Epithelial cell of esophagus (primary cell): ENCODE results near the gene TAS2R16.

Source experiments
- DNase-seq: peaks from one replicate; pipeline ENCODE4 v3.0.0; 2010; ENCODE audit warnings: low read depth
- H3K4me3 ChIP-seq: 2 replicates; pipeline ENCODE4 v1.5.1; 2011; ENCODE audit warnings: mild to moderate bottlenecking, low read length, control low read depth
- TF ChIP-seq, protein P1 (sequence below): IDR thresholded peaks from 2 replicates; pipeline ENCODE4 v1.5.1; 2011; ENCODE audit warnings: low read depth, mild to moderate bottlenecking, low read length, control low read depth, inconsistent platforms; ENCODE audit not compliant: insufficient read depth; ENCODE audit errors: missing control alignments

Gene TAS2R16

GRCh38 chr7:123003539-123004126 is 8.1 kb upstream of the TAS2R16 start:
- DNase-seq = no peak

DNA sequence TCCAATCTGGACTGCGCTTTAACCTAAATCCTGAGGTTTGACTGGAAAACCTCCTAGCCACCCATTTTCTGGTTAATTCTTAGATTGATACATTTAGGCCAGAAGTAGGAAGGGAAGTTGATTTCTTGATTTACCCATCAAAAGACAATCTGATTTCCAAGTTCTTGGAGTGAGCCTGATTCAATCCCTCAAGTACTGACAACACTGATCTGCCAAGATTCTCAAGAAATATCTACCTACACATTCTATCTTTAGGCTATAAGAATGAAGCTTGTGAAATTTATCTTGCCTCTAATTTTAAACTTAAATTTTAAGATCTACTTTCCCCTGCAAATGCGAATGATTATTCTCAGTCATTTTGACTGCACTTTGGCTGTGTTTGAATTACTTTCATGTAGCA is 5.9 kb downstream of the TAS2R16 start:
- no peak for DNase-seq
- no peak overlapping the region for H3K4me3 ChIP-seq
- TF ChIP-seq, protein P1, sequence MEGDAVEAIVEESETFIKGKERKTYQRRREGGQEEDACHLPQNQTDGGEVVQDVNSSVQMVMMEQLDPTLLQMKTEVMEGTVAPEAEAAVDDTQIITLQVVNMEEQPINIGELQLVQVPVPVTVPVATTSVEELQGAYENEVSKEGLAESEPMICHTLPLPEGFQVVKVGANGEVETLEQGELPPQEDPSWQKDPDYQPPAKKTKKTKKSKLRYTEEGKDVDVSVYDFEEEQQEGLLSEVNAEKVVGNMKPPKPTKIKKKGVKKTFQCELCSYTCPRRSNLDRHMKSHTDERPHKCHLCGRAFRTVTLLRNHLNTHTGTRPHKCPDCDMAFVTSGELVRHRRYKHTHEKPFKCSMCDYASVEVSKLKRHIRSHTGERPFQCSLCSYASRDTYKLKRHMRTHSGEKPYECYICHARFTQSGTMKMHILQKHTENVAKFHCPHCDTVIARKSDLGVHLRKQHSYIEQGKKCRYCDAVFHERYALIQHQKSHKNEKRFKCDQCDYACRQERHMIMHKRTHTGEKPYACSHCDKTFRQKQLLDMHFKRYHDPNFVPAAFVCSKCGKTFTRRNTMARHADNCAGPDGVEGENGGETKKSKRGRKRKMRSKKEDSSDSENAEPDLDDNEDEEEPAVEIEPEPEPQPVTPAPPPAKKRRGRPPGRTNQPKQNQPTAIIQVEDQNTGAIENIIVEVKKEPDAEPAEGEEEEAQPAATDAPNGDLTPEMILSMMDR = no peak

More at GRCh38 chr7:123003539-123004126, 8.1 kb upstream of the TAS2R16 start:
- H3K4me3 ChIP-seq = no peak overlapping the region
- TF ChIP-seq, protein P1 = no peak

DNA sequence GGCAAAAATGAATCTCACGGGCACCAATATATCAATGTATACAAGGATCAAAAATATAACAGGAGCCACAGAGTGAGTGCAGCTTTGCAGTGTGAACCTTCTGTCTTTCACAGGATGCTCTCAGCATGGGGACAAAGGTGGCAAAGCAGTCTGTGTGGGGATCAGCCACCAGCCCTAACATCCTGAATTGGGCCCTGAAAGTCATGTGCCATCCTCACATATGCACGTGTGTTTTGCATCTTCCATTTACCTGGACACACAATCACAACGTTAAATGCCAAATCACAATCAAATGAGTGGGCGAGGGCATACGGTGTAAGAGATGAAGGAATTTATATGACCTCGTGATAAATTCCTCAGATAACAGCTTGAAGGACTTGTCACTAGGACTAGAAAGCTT is 6.5 kb downstream of the TAS2R16 start:
- H3K4me3 ChIP-seq = no peak overlapping the region
- TF ChIP-seq, protein P1 = no peak
- DNase-seq = no peak

DNA sequence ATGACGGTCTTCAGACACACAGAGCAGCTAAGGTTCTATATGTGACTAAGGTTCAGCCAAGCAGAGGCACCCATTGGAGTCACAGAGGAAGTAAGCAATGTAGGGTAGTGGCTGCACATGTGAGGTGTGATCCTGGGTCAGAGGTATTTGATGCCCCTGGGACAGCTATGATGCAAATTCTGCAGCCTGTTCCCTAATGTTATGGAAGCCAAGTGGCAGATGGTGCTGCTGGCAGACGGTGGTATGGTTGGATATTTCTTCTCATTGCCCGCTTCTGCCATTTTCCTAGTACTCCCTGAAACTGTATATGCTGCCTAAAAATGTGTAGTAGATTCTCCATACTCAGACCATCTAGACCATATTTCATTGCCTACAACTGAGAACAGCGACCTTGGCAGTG is 7.2 kb downstream of the TAS2R16 start:
- TF ChIP-seq, protein P1 = no peak
- H3K4me3 ChIP-seq = no peak overlapping the region
- DNase-seq = no peak

- DNase-seq = no peak
- no peak overlapping the region for H3K4me3 ChIP-seq
- TF ChIP-seq, protein P1 = no peak
These were observed 8.0 kb downstream of the TAS2R16 start for GRCh38 chr7:122987463-122987862.

- TF ChIP-seq, protein P1 = no peak
- H3K4me3 ChIP-seq = no peak overlapping the region
These were observed 11.5 kb downstream of the TAS2R16 start for GRCh38 chr7:122984021-122984420.

DNA sequence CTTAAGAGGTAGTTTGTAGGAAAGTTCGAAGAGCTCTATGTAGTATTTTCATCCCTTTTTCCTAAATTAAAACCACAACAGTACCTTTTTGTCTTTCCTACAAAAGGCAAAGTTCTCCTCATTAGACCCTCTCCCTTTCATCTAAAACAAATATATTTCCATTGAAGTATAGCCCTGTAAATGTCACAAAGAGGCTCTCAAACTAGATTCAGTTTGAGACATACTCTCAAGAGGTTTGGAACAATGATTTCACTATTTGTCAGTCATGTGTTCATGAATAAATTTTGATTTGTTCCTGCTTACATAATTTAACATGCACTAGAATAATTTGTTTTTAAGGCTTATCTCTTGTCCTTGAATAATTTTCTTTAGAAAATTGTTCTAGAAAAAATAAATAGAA is 12.2 kb downstream of the TAS2R16 start:
- no peak for DNase-seq
- TF ChIP-seq, protein P1 = no peak
- no peak overlapping the region for H3K4me3 ChIP-seq

More at GRCh38 chr7:122984021-122984420, 11.5 kb downstream of the TAS2R16 start:
- DNase-seq = no peak
